ENCODE results near the gene PRND.
"Not testable (repeated sequence)": the region's sequence is repeated elsewhere in the genome, so short reads cannot be mapped to it uniquely, and the experiment has no call there.

Gene PRND

GRCh38 chr20:4740774-4741431, 19.2 kb downstream of the PRND start:
- peak; percentile 60 for DNase-seq

- DNase-seq: peak; percentile 31
Observed at GRCh38 chr20:4748847-4749246, 27.1 kb downstream of the PRND start.

DNA sequence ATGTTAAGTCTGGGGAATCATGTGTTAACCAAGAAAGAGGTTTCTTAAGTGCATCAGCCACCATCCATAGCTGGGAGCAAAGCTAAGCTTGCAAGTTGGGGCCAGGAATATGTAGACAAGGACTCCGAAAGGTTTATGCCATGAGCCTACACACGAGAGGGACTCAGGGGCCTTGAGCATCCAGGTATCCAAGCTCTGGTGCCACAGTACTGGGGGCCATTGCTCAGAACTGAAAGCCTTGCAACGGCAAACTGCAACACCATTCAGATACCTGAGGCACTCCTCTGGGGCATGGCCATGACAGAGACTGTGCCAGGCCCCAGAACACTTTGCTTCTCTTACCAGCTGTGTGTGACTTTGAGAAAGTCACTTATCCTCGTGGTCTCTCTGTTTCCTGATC, 27.6 kb downstream of the PRND start:
- DNase-seq: no peak

- no peak for DNase-seq
Observed at GRCh38 chr20:4750381-4750780, 28.7 kb downstream of the PRND start.

DNA sequence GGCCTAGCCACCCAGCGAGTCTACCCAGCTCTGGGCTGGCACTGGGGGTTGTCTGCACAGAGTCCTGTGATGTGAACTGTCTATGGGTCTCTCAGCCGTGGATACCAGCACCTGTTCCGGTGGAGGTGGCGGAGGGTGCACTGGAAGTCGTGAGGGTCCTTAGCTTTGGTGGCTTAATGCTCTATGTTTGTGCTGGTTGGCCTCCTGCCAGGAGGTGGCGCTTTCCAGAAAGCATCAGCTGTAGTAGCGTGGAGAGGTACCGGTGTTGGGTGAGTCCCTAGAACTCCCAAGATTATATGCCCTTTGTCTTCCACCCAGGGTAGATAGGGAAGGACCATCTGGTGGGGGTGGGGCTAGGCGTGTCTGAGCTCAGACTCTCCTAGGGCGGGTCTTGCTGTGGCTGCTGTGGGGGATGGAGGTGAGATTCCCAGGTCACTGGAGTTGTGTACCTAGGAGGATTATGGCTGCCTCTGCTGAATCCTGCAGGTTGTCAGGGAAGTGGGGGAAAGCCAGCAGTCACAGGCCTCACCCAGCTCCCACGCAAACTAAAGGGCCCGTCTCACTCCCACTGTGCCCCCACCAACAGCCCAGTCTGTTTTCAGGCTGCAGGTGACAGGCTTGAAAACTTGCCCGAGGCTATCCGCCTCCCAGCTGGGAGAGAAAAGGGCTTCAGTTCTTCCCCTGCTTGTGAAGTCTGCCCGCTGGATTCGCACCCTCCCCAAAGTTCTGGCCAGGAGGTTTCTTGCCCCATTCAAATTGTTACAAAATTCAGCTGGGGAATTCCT, 37.6 kb downstream of the PRND start:
- peak; percentile 90 for DNase-seq

DNA sequence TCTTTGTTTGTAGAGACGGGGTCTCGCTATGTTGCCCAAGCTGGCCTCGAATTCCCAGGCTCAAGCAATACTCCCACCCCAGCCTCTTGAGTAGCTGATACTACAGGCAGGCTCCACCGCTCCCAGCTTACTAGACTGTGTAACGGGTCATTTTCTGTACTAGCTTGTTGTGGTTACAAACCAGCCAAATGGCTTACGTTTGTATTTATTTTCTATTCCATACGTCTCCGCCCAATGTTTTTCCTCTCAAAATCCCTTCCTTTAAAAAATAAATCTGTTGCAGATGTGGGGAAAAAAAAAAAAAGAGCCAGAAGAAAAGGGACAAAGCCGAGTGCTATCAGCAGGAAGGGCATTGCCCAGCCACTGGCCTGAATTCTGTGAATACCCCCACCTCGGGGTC, 41.6 kb downstream of the PRND start:
- DNase-seq: no peak

GRCh38 chr20:4763723-4764510, 42.2 kb downstream of the PRND start:
- DNase-seq: no peak

DNA sequence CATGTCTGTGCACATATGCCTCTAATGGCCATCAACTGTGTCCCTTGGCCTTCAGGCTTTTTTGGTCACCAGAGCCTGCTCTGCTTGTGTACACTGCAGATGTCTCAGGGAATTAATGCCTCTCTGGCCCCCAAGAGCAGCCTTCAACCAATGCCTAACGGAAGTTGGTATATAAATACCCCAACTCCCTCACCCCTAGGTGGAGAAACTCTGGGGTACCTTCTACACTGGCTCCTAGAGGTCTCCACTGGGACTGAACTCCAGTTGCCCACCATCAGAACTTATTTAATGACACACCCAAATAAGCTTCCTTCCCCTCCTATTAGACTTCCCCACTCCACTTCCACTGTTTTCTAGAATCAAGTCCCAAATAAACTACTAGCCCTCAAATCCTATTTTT, 43.1 kb downstream of the PRND start:
- DNase-seq: no peak

GRCh38 chr20:4765681-4766080, 44.0 kb downstream of the PRND start:
- no peak for DNase-seq

DNA sequence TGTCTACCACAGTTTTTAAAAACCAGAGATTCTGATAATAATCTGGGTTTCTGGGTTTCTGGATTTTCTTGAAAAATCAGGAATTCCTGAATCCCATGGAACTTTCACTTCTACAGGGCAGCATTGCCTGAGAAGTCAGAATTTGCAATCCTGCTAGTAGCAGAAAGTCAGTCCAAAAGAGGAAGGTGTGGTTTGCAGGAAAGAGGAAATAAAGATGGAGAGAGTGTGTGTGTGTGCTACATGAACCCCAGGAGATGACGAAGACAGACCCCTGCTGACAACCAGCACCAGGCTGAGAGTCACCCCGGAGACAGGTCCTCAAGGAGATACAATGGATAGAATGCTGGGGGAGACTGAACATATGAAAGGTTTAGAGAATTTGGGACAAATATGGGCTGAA, 44.9 kb downstream of the PRND start:
- DNase-seq: no peak

GRCh38 chr20:4767084-4767483, 45.4 kb downstream of the PRND start:
- DNase-seq: no peak

DNA sequence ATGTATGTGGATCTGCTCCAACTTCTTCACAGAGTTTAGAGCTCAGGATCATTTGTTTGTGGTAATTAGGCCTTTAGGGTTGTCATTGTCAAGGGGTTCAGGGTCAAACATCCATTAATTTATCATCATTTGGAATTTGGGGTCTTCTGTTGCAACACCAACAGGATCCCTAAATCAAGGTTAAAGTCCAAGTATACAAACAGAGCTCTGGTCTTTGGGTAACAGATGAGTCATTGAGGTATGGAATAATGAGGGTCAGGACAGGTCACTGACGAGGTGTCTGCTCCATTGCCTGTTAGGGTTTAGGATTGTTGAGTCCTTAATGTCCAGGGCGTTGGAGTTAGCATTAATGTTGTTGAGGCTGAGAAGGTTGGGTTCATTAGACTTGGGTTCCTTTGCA, 47.6 kb downstream of the PRND start:
- DNase-seq: no peak

- DNase-seq: no peak
Observed at GRCh38 chr20:4770026-4770425, 48.3 kb downstream of the PRND start.

- no peak for DNase-seq
Observed at GRCh38 chr20:4771004-4771403, 49.3 kb downstream of the PRND start.

DNA sequence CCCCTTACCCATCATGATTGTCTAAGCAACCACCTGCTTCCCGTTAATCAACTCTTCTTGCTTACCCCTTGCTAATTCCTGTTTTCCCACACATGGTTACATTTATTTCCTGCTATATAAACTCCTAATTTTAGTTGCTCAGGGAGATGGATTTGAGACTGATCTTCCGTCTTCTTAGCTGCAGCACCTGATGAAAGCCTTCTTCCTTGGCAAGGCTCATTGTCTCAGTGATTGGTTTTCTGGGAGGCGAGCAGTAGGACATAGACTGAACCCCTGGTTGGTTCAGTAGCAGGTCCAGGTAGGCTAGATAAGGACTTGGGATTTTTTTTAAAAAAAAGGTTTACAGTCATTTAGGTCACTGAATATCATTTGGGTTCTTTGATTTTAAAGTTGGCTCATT, 50.4 kb downstream of the PRND start:
- no peak for DNase-seq

- not testable (repeated sequence) for DNase-seq
Observed at GRCh38 chr20:4773014-4773413, 51.3 kb downstream of the PRND start.

DNA sequence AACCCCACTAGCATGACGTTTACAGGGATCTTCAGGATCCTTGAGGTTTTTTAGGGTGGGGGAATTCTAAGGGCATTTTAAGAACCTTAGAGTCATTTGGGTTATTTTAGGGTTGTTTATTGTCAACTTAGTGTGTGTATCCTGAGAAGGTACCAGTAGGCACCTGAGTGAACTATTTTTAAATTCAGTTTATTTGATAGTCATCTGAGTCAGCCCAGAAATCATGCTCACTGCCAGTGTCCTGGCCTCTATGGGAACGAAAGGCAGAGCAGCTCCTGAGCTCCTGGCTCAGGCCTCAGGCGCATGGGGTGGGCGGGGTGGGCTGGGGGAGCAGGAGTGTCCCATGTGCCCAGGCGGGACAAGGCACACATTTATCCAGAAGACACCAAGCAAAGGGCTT, 52.0 kb downstream of the PRND start:
- DNase-seq: no peak

GRCh38 chr20:4774207-4774606, 52.5 kb downstream of the PRND start:
- no peak for DNase-seq

GRCh38 chr20:4775322-4776078, 53.8 kb downstream of the PRND start:
- DNase-seq: no peak

GRCh38 chr20:4776079-4776630, 54.4 kb downstream of the PRND start:
- no peak for DNase-seq

Measured in NCI-H69 (cell line).